ENCODE results near the gene PTPRG. TPM values are rescaled to one million over a fixed set of nuclear protein-coding genes. Genes with fewer than 3 reads are reported as not detected.

Gene PTPRG
- total and polyA plus RNA-seq, 8 donors = 50.9 to 88.4 (median 54.4) TPM

- intact Hi-C loops (cut with DNase I) = no loop called here
- TF ChIP-seq CTCF (IDR thresholded peaks at IDR 0.05) = no peak
- ATAC-seq (no peak), DNase-seq (no peak)
- Histone ChIP-seq H3K4me1 (no peaks in the 10 kb centered on the region), H3K4me3 (no peak overlapping the region), H3K27ac (no peak overlapping the region), H3K36me3 (no peaks in the 10 kb centered on the region), H3K9me3 (peaks cover 0 to 3% of the 10 kb centered on the region in 2 donors), H3K27me3 (no peaks in the 10 kb centered on the region)
Measured at GRCh38 chr3:61608072-61608471, 46.7 kb downstream of the PTPRG start.

GRCh38 chr3:61608711-61609110, 47.3 kb downstream of the PTPRG start:
- no peaks in the 10 kb centered on the region for H3K36me3 ChIP-seq
- intact Hi-C loops (cut with DNase I) = no loop called here
- H3K4me3 ChIP-seq = no peak overlapping the region
- H3K4me1 ChIP-seq = no peaks in the 10 kb centered on the region
- DNase-seq (no peak), ATAC-seq (no peak)
- no peaks in the 10 kb centered on the region for H3K27me3 ChIP-seq
- TF ChIP-seq CTCF (IDR thresholded peaks at IDR 0.05) = no peak
- no peaks in the 10 kb centered on the region for H3K9me3 ChIP-seq
- no peak overlapping the region for H3K27ac ChIP-seq

GRCh38 chr3:61610316-61610715, 48.9 kb downstream of the PTPRG start:
- no peaks in the 10 kb centered on the region for H3K9me3 ChIP-seq
- no peaks in the 10 kb centered on the region for H3K36me3 ChIP-seq
- intact Hi-C loops (cut with DNase I) = no loop called here
- H3K27me3 ChIP-seq = no peaks in the 10 kb centered on the region
- no peak for TF ChIP-seq CTCF (IDR thresholded peaks at IDR 0.05)
- no peak overlapping the region for H3K27ac ChIP-seq
- DNase-seq (no peak), ATAC-seq (no peak)
- no peaks in the 10 kb centered on the region for H3K4me1 ChIP-seq
- no peak overlapping the region for H3K4me3 ChIP-seq

- no peak for TF ChIP-seq CTCF (IDR thresholded peaks at IDR 0.05)
- Histone ChIP-seq H3K9me3 (no peaks in the 10 kb centered on the region), H3K36me3 (no peaks in the 10 kb centered on the region), H3K4me1 (no peaks in the 10 kb centered on the region), H3K4me3 (no peak overlapping the region), H3K27ac (no peak overlapping the region), H3K27me3 (no peaks in the 10 kb centered on the region)
- no peak for DNase-seq
- intact Hi-C loops (cut with DNase I) = no loop called here
- peak; percentile 63 for ATAC-seq
Measured at GRCh38 chr3:61612211-61613194, 51.1 kb downstream of the PTPRG start.

GRCh38 chr3:61613666-61614065, 52.3 kb downstream of the PTPRG start:
- DNase-seq = no peak
- H3K36me3 ChIP-seq = no peaks in the 10 kb centered on the region
- no peak for TF ChIP-seq CTCF (IDR thresholded peaks at IDR 0.05)

More at GRCh38 chr3:61613666-61614065, 52.3 kb downstream of the PTPRG start:
- no peaks in the 10 kb centered on the region for H3K4me1 ChIP-seq
- H3K27ac ChIP-seq = no peak overlapping the region
- no peaks in the 10 kb centered on the region for H3K27me3 ChIP-seq
- H3K9me3 ChIP-seq = no peaks in the 10 kb centered on the region
- intact Hi-C loops (cut with DNase I) = no loop called here
- no peak for ATAC-seq
- H3K4me3 ChIP-seq = no peak overlapping the region

All from left lung (tissue), 10 donors.